T-helper 22 cell (primary cell): ENCODE results near the gene COL4A1.

ENCODE experiments used
- DNase-seq: peaks from one replicate; pipeline ENCODE4 v3.0.0-alpha.2; 2020; ENCODE audit warnings: low read depth

Gene COL4A1

DNA sequence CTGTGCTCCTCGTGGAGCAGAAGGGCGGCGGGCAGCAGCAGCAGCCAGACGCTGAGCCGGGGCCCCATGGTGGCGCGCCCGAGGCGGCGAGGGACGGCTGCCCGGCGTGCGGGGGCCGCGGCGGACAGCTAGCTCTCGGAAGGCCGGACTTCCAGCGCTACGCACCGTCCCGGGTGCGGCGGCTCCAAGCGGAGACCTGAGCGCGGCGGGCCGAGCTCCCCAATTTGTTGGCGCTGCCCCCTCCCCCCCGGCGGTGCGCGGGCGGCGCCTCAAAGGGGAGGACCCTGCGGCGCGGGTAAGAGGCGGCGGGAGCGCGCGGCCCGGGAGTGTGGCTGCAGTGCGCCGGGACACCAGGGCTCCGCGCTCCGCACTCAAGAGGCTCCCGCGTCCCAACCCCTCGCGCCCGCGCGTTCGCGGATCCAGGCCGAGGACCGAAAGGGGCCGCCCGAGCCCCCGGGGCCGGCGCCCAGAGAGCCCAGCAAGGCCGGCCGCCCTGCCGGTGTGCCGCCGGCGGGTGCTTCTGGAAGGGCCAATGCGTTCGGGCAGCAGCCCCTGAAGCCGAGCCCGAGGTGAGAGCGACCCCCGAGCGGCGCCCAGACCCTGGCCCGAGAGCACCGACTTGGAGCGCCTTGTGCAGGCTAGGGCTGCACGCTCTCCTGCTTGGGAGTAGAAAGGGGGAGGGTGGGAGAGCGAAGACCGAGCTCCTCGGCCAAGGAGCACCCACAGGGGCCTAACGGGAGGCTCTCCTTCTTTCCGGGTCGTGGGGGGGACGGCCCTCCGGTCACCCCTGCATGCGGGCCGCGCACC, at the start of gene COL4A1, which contains the start of gene COL4A2:
Gene COL4A1 (minus strand): TSS at position 198 of the 807 bp plus-strand sequence. CDS start 130 bp downstream, at position 68.
Gene COL4A2 (plus strand): TSS at position 325 of the 807 bp plus-strand sequence. CDS start 620 bp downstream, outside the sequence.
- no peak for DNase-seq

DNA sequence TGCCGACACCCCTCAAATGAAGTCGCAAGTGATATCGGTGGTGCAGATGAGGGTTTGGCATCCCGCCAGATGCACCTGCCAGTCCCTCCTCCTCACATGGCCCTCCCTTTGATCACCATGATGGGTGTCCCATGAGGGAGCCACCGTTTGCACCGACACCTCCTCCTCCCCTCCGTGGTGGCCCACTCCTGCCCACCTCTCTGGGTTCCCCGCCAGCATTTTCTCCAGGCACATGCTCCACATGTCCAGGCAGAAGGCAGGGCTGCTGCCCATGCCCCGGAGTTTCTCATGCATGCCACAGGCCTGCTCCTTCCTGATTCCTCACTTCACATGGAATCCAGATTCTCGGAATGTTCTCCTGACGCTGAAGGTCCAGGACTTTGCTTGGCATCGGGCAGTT, 49.4 kb upstream of the COL4A1 start:
- no peak for DNase-seq

- no peak for DNase-seq
These were observed 47.9 kb upstream of the COL4A1 start for GRCh38 chr13:110354715-110355473.

DNA sequence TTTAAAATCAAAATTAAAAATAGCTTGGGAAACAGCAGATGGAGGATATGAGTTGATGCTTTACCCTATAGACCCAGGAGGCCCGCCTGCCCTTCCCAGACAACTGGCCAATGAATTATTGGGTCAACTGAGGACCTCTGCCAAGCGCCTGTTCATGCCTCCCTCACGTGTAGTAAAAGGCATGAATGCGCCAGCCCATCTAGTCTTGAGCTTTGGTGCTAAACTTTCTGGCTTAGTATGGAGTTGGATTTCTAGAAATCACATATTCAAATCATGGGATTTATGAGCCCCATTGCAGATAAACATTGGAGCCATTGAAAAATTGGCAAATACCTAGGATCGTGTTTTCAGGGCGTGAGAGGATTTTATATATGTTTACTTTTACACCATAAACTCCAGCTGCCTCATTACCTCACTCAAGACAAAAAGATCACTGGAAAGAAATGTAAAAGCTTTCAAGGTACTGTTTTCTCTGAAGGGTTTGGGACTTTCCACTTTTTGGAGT, 47.2 kb upstream of the COL4A1 start:
- DNase-seq: no peak

- DNase-seq: no peak
These were observed 46.5 kb upstream of the COL4A1 start for GRCh38 chr13:110353339-110353977.

DNA sequence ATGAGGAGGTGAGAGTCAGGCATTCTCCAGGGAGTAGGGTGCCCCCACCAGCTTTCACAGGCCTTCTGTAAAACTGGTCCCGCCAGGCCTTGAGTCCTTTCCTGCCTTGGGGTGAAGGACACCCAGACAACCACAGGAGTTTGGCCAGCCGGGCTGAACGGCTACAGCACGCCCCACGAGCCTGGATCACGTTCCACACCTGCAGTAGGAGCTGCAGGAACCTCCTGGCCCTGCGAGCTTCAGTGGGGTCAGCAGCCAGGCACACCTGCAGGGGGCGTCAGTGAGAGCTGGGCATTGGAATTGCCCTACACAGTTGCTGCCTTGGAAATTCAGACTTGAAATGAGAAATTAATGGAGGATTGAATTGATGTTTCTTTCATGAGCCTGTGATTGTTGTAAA, 45.8 kb upstream of the COL4A1 start:
- DNase-seq: no peak

DNA sequence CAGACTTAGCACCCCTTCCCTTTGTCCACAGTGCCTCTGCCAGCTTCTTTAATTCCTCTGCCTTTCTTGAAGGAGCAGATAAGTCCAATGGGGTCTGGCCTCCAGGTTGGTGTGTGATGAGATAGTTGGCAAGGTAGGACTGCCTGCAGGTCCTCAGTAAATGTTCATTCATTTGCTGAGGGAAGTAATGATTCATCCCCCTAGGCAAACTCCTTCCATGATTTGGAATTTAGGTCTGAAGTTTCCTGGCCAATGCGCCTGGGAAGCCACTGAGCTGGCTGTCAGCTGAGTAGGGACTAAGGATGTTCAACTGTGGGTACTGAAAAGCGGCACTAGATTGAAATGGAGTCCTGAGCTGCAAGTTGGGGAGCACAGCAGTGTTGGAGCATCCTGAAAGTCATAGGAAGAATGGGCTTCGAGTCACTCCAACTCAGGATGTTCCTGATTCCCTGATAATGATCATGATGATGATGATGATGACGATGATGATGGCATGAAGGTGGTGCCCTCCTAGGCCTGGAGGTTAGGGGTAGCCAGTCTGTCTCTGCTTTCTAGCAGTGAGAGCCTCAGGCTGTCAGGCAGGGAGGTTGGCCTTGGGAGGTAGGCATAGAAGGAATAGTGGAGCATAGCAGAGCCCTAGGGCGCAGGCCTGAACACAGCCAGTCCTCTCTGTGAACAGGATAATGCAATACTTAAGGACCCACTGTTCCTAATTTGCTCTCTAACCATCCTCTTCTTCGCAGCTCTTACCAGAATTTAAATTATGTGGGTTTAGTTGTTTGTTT, 44.9 kb upstream of the COL4A1 start:
- DNase-seq: no peak

GRCh38 chr13:110350509-110350908, 43.6 kb upstream of the COL4A1 start:
- DNase-seq: no peak

DNA sequence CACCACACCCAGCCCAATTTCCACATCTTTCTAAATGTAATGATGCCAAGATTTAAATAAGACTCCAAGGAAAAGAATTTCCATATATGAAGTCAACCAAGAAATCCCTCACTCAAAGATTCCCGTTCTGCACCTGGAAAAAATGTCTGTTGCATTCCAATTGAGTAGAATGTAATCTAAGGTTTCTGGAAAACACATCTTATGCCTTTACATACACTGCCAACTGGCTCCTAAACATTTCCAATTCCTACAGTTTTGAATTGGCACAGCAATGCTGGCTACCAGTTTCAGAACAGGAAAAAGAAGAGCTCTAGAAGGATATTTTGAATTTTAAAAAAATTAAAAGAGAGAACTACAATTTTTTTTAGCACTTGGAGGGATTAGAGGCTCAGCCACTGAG, 43.1 kb upstream of the COL4A1 start:
- DNase-seq: no peak

GRCh38 chr13:110349239-110349638, 42.3 kb upstream of the COL4A1 start:
- no peak for DNase-seq

GRCh38 chr13:110348309-110349105, 41.5 kb upstream of the COL4A1 start:
- DNase-seq: no peak

DNA sequence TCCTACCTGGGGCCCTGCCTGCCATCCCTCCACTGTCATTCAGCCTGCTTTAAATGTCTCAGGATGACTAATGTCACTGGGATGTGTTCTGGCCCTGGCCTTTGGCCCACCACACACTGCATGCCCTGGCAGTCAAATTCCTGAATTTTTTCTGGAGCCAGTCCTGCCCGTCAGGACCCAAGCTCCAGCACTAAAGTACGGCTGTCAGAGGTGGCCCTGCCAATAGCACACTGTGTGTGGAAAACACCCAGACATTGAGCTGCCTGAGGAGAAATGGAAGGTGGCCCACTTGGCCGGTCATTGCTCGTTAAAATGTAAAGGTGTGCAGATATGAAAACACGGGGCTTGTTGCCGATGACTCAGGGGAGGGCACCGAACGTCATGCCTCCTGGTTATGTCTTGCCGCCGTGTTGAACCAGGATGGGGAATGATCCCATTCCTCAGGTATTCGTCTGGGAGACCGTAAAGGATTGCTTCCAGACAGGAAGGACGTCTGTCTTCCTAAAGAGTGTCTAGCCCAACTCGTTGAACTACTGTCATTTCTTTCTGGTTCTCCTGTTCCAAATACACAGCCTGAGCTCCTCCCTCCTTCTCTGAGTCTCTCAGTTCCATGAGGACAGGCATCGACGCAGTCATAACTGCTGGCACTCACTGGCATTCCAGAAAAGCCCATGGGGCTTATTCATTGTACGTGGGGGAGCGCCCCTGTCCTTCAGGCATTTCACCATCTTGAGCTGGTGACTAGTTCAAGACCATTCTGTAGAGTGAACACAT, 40.8 kb upstream of the COL4A1 start:
- DNase-seq: no peak

DNA sequence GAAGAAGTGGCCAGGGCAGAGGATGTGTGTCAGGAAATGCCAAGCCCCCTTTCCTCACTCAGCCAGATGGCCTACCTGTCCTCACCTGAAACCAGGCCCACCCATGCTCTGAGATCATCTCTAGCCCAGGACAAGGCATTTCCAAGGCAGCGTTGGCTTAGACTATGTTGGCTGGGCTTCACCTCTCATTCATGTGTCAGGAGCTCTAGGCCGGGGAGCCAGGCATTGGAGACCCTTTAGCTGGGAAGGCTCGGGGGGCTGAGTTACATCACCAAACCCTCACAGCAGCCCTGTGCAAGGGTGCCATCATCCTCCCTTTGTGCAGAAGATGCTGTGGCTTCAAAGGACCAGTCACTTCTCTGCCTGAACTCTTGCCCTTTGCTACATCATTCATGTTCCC, 40.1 kb upstream of the COL4A1 start:
- DNase-seq: no peak

DNA sequence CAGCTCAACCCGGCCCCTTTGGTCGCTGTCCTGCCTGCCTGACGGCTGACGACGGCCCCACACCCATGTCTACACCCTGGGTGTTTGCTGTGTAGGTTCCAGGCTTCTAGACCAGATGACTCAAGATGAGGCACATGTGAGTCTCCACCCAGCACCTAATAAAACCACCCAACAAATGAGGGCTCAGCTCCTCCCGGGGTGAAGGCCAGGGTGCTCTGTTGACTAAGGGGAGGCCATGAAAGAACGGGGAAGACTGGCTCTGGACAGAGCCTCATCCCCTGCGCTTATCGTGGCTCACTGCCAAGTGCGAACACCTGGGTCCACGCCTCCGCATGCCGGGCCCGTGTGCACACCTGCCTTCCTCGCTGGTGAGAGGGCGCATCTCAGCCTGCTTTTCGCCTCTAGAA, 39.7 kb upstream of the COL4A1 start:
- no peak for DNase-seq

GRCh38 chr13:110345701-110346100, 38.7 kb upstream of the COL4A1 start:
- DNase-seq: no peak

DNA sequence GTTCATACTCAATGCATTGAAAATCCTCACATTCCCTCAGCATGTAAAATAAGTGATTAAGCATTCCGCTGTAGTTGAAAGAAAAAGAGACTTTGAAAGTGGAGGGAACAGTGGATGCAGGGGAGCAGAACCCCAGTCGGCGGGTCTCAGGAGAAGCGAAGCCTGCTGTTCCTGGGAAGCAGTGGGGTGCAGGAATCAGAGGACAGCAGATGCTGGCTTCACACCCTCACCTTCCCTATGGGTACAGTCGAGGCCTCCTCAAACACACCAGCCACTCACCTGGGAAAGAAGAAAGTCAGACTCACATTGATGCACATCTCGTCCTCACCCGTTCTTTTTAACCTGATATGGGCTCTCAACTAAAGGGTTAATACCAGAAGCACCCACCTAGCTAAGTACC, 38.3 kb upstream of the COL4A1 start:
- DNase-seq: no peak

DNA sequence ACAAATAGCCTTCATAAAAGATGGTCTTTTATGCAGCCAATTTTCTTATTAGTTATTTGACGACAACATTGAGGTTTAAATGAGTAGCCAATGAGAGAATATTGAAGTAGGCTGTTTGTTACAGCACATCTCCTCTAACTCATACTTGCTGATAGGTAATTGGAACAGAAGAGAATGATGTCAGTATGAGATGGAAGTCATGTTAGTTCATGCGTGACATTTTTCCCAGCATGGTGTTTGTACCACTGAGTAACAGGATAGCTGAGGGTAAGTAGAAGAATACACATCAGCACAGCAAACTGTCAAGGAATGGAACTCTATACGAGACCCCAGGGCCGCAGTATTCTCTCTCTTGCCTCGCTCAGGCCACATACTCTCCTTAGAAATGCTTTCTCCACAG, 37.4 kb upstream of the COL4A1 start:
- DNase-seq: no peak

- DNase-seq: no peak
These were observed 36.4 kb upstream of the COL4A1 start for GRCh38 chr13:110343241-110343865.

GRCh38 chr13:110342474-110342873, 35.5 kb upstream of the COL4A1 start:
- no peak for DNase-seq
